Transverse colon (tissue), 4 donors: ENCODE measurements around the gene POU5F1. TPM values are rescaled to one million over a fixed set of nuclear protein-coding genes. Genes with fewer than 3 reads are reported as not detected.
A peak's percentile ranks its signal among the peaks of the same experiment; 100 is the strongest.

ENCODE experiments used
- DNase-seq: peaks from one replicate; pipeline ENCODE4 v3.0.0-alpha.2; 2019
- H3K27ac ChIP-seq, 4 donors: fragments of 200-600 bp; sonication (generic); 2 replicates each; pipeline ENCODE4 v1.5.1; 2016 to 2018; ENCODE audit warnings: inconsistent platforms in 4 of 4
- H3K27me3 ChIP-seq: fragments of 200-600 bp; sonication (generic); 2 replicates; pipeline ENCODE4 v1.5.1; 2017; ENCODE audit warnings: inconsistent platforms
- H3K36me3 ChIP-seq, 4 donors: fragments of 200-600 bp; sonication (generic); 2 replicates each; pipeline ENCODE4 v1.5.1; 2017 to 2019; ENCODE audit warnings: inconsistent platforms in 4 of 4
- H3K4me1 ChIP-seq, 4 donors: fragments of 200-600 bp; sonication (generic); 2 replicates each; pipeline ENCODE4 v1.5.1; 2017 to 2020; ENCODE audit warnings: inconsistent platforms in 4 of 4
- H3K4me3 ChIP-seq, 4 donors: fragments of 200-600 bp; sonication (generic); 1 replicate in 1 of 4; 2 replicates in 3 of 4; pipeline versions ENCODE4 v1.5.1 to v1.6.1; 2017 to 2019; ENCODE audit warnings: inconsistent platforms in 4 of 4
- H3K9me3 ChIP-seq, 2 donors: fragments of 200-600 bp; sonication (generic); 2 replicates each; pipeline ENCODE4 v1.5.1; 2017 to 2019; ENCODE audit warnings: inconsistent platforms in 2 of 2
- CTCF ChIP-seq, 5 experiments: fragments of 200-600 bp in 3 of 5; fragments of 450-650 bp in 2 of 5; sonication (generic) in 3 of 5; IDR thresholded peaks; 1 replicate in 2 of 5; 2 replicates in 3 of 5; pipeline ENCODE4 v1.5.1; 2016 to 2017; ENCODE audit warnings: antibody characterized with exemption in 5 of 5, inconsistent platforms in 3 of 5, mild to moderate bottlenecking in 2 of 5, moderate library complexity in 1 of 5
- EP300 ChIP-seq: sonication (generic); formaldehyde crosslinking; IDR thresholded peaks from one replicate; pipeline ENCODE4 v1.6.1; 2017; ENCODE audit warnings: antibody characterized with exemption, low read depth
- POLR2A ChIP-seq: fragments of 450-650 bp; IDR thresholded peaks from one replicate; pipeline ENCODE4 v1.6.1; 2016; ENCODE audit warnings: antibody characterized with exemption, mild to moderate bottlenecking, moderate library complexity
- POLR2AphosphoS5 ChIP-seq, 3 donors: sonication (generic); formaldehyde crosslinking; IDR thresholded peaks; one replicate each; pipeline ENCODE4 v1.6.1; 2016; ENCODE audit warnings: antibody characterized with exemption in 3 of 3
- WGBS, 2 donors: methylation state at CpG; one replicate each; pipeline ENCODE4 v1.1.5; 2018; ENCODE audit warnings: low coverage in 1 of 2; 5-methylcytosine and 5-hydroxymethylcytosine counted together
- in situ Hi-C, 4 donors: fragments of 200-750 bp; cut with MboI; loops; one replicate each; pipeline versions ENCODE4 v1.15.0 to v1.15.1; 2017; ENCODE audit warnings: low sequenced_read_pairs in 3 of 4, low pct_ligation_motif_present in 1 of 4, low pct_unique_long_range_greater_than_20kb in 1 of 4
- intact Hi-C: fragments of 100-400 bp; cut with DNase I; formaldehyde crosslinking; loops from one replicate; pipeline ENCODE4 v1.15.1; 2023; ENCODE audit warnings: low total_unique reads
- total RNA-seq, 4 donors: library from RNA; depleted of rRNA; stranded (reverse); fragments of >200 nt; gene quantifications; one replicate each; pipeline ENCODE4 v1.1.0, GENCODE V29; 2016

The POU5F1 gene
- total RNA-seq, 4 donors from 2014 or later = 11.5 to 434 (median 29.2) TPM

GRCh38 chr6:31121131-31121790, 49.2 kb downstream of the POU5F1 start:
- in situ Hi-C loops = no loop called here
- H3K4me3 ChIP-seq = no peak overlapping the region
- no peak overlapping the region for H3K27ac ChIP-seq
- peaks cover 0 to 12% (median 4%) of the 10 kb centered on the region in 4 donors for H3K4me1 ChIP-seq
- no peaks in the 10 kb centered on the region for H3K9me3 ChIP-seq
- no peak for DNase-seq
- intact Hi-C loops = no loop called here
- no peak for TF ChIP-seq CTCF (IDR thresholded peaks at IDR 0.05)
- TF ChIP-seq EP300 = no peak
- no peak for TF ChIP-seq POLR2A
- no peaks in the 10 kb centered on the region for H3K27me3 ChIP-seq
- no peaks in the 10 kb centered on the region for H3K36me3 ChIP-seq
- 82% methylated on average over 11 of the region's 12 CpGs; no CpG with 5 or more reads in 1 of the 2 donors for WGBS, 2 donors

GRCh38 chr6:31120151-31120915, 50.1 kb downstream of the POU5F1 start, which contains the start of gene CDSN:
Gene CDSN (minus strand): TSS chr6:31120446. CDS start chr6:31120419, 27 bp downstream.
- H3K4me3 ChIP-seq = no peak within 1 kb of the TSS
- no peaks in the 10 kb centered on the region for H3K9me3 ChIP-seq
- no peaks in the 10 kb centered on the region for H3K36me3 ChIP-seq
- intact Hi-C loops (no loop called here), in situ Hi-C loops (no loop called here)
- H3K27me3 ChIP-seq = no peaks in the 10 kb centered on the region
- TF ChIP-seq POLR2A (no peak), CTCF (IDR thresholded peaks at IDR 0.05) (no peak), POLR2AphosphoS5 (IDR thresholded peaks at IDR 0.05) (no peak), EP300 (no peak)
- H3K27ac ChIP-seq = no peak within 1 kb of the TSS
- peaks cover 0 to 14% (median 7%) of the 10 kb centered on the region in 4 donors for H3K4me1 ChIP-seq
- WGBS, 2 donors = 63 to 84% methylated on average over 4 to 26 of the region's 26 CpGs
- DNase-seq = no peak

DNA sequence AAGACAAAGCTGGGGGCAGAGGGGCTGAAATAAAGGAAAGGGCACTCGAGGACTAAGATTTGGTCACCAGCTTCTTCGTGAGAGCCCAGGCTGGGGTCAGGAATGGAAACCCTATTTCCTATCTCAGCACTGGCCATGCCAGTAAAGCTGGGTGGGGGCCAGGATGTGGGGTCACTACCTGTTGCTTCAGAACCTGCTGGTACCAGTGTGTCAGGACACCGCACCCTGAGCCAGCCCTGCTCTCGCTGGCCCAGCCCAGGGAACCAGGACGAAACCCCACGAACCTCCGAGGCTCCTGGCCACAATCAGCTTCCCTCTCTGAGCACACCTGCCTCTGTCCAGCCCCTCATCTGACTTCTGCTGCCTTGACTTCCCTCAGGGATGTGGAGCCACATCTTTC, 52.3 kb downstream of the POU5F1 start:
- WGBS, 2 donors = 77 to 90% methylated on average over 7 of the region's 7 CpGs

GRCh38 chr6:31116661-31117385, 53.7 kb downstream of the POU5F1 start:
- no peaks in the 10 kb centered on the region for H3K36me3 ChIP-seq
- H3K27me3 ChIP-seq = no peaks in the 10 kb centered on the region
- peaks cover 12 to 21% (median 17%) of the 10 kb centered on the region in 4 donors for H3K4me1 ChIP-seq
- in situ Hi-C loops = no loop called here
- intact Hi-C loops = no loop called here
- DNase-seq = no peak
- no peaks in the 10 kb centered on the region for H3K9me3 ChIP-seq
- peak overlapping the region in 1 of 4 donors; percentile 17 for H3K4me3 ChIP-seq
- TF ChIP-seq EP300 (no peak), POLR2AphosphoS5 (IDR thresholded peaks at IDR 0.05) (peak in 1 of 3 donors; percentile 13)
- H3K27ac ChIP-seq = peak overlapping the region in 3 of 4 donors; percentile 0 to 45 (median 3)
- WGBS, 2 donors = 75 to 83% methylated on average over 9 to 17 of the region's 19 CpGs

More for the DNA sequence above, 52.3 kb downstream of the POU5F1 start:
- no peak overlapping the region for H3K4me3 ChIP-seq
- peaks cover 12 to 28% (median 22%) of the 10 kb centered on the region in 4 donors for H3K4me1 ChIP-seq
- TF ChIP-seq EP300 = no peak
- no peak overlapping the region for H3K27ac ChIP-seq
- intact Hi-C loops (loop anchor here (2.0 kb wide), 1 partner anchor 297 kb away; no protein-coding TSS in a partner anchor), in situ Hi-C loops (no loop called here)
- no peaks in the 10 kb centered on the region for H3K36me3 ChIP-seq
- no peaks in the 10 kb centered on the region for H3K9me3 ChIP-seq
- no peak for DNase-seq
- no peaks in the 10 kb centered on the region for H3K27me3 ChIP-seq
